ENCODE results near the gene C1orf167. TPM values are rescaled to one million over a fixed set of nuclear protein-coding genes. Genes with fewer than 3 reads are reported as not detected.

The C1orf167 gene
- polyA plus RNA-seq, 4 donors = 0.10 to 0.15 TPM; not detected in 2

DNA sequence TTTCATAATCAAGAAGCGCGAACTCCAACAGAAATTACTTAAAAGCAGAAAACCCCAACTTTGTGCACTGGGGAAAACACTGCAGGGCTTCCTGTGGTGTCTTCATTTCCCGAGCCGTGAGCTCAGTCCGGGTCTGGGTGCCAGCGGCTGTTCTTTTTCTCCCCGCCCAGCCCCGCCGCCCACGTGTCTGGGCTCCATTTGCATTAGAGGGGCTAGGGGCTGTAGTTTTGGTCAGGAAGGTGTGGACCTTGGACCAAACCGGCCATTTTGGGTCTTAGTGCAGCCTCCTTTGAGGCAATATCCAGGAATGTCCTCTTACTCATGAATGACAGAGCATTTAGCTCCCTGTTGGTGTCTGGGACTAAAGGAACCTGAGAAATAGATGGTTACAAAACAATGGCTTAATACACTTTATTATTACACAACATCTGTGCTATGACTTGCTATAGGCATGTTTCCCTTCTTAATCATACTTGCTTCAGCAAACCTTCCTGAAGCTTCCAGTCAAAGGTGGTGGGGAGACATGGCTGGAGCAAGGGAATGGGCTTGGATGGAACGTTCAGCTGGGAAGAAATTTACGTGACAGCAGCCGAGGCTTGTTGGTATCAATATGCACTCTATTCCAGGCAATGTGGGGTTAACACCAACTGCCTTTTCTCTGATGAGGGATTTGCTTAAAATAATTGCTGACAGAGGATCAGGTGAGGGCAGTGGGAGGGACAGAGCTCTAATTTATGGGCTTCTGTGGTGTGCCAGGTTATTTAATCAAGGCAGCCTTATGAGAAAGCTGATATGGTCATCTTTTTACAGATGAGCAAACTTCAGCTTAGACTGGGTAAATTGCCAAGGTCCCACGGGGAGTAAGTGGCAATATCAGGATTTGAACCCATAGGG is 25.0 kb upstream of the C1orf167 start:
- DNase-seq (ENCODE audit: low read depth in 4 of 4, low spot score in 3 of 4) = no peak

DNA sequence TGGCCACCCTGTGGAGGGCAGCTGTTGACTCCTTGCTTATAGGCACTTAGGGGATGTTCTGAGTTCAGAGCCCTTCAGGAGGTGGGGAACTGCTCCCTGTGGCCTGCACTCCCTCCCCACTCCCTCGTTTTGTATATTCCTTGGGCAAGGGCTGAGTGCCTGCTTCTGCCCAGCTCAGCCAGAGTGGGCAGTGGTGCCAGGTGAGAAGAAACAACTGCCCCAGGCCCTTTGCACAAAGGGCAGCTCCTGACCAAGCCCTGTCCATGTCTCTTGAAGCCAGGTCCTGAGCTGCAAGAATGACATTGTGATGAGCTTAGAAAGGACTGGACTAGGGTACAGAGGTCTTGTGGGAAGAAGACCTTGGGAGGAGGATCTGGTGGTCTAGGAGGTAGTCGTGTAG is 23.9 kb upstream of the C1orf167 start:
- no peak for DNase-seq (ENCODE audit: low read depth in 4 of 4, low spot score in 3 of 4)

DNA sequence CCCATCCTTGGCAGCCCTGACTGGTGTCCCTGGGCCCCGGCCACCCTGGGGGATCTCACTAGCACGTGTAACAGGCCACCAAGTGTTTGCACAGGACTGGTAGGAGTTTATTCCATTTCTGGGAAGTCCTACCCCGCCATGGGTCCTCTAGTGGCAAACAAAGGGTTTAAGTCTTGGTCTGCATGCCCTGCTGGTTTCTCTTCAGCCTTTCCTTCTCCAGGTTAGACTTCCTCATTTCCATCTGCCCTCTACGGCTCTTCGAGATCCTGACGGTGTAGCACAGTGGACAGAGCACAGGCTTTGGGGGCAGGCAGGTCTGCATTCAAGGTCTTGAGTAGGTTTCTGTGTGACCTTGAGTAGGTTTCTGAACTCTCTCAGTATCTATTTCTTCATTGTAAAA is 23.2 kb upstream of the C1orf167 start:
- no peak for DNase-seq (ENCODE audit: low read depth in 4 of 4, low spot score in 3 of 4)

DNA sequence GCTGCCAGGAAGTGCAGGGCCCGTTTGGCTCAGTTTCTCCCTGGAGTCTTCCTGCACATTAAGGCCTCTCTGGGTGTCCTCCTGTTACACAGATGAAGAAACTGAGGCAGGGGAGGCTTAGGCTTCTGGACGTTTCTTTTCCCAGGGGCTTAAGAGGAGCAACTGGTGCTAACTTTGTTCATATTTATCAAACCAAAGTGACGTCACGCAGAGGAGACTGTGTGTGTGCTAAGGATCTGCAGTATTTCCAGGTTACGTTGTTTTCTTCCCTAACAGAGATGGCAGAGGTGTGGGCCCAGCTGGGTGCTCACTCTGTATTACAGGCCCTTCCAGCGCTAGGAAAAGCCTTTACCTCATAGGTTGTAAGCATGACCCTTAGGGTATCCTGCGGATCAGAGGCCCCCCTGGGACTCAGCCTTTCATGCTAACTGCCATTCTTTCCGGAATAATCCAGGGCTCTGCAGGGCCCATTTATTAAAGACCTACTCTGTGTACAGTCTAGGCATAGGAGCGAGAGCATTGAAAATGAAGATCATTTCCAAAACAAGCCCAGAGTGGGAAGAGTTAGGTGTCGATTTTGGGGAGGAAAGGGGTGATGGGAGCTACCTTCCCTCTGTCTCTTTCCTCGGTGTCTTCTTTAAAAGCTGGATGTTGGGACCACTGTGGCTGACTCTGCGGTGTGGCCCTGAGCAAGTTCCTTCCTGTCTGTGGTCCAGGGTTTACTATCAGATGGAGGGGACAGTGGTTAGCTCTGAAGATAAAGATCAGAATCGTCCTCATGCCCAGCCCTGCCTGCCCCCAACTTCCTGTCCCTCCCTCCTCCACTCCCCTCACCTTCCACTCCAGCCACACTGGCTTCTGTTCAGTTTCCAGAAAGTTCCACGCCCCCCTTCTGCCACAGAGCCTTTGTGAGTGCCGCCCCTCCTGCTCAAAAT is 21.5 kb upstream of the C1orf167 start:
- DNase-seq (ENCODE audit: low read depth in 4 of 4, low spot score in 3 of 4) = no peak

DNA sequence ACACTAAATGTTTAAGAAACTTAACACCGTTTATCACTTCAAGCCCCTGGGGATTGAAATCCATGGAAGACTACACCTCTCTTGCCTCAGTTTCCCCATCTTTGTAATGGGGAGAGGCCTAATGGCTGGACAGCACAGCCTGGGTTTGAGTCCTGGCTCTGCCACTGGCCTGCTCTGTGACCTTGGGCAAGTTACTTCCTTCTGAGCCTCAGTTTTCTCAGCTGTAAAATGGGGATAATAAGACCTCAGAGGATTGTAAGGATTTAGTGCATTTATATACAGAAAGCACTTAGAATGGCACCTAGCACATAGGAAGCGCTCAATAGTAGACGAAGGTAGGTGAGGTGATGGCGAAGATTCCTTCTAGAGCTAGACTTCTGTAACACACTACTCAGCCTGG is 20.5 kb upstream of the C1orf167 start:
- DNase-seq (ENCODE audit: low read depth in 4 of 4, low spot score in 3 of 4) = no peak

DNA sequence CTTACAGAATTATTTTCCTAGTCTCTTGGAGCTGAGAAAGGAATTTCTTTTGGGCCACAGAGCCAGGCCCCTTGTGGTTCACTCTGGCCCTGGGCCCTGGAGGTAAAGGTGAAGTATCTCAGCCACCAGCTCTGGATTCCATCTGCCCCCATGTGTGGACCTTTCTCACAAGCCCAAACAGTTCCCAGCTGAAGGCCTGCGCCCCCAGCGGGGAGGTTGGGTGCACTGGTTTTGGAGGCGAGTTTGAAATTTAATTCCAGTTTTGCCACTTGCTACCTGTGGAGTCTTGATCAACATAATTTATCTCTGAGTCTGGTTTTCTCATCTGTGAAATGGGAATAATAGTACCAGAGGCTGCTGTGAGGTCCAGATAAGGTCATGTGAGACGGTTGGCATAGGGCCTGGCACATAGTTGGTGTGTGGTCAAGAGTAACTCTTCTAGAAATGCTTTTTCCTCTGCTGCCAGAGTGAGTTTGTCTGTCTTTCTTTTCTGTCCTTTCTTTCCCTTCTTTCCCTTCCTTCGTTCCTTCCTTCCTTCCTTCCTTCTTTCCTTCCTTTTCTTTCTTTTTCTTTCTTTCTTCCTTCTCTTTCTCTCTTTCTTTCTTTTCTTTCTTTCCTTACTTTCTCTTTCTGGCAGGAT is 20.0 kb upstream of the C1orf167 start:
- no peak for DNase-seq (ENCODE audit: low read depth in 4 of 4, low spot score in 3 of 4)

DNA sequence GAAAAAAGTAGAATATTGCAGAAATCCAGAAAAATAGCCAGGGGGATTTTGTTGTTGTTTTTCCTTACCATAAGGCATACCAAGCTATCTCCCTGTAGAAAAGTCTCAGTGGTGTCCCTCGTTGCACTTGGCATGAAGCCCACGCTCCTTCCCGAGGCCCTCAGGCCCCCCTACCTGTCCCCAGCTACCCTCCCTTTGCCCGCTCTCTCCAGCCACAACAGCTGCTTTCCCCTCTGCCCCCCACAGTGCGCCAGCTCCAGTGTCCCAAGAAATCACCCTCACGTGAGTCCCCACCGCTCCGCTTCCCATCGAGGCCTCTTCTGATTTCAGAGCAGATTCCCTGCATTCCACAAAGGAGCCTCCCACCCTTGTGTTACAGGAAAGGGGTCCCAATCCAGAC is 17.7 kb upstream of the C1orf167 start:
- no peak for DNase-seq (ENCODE audit: low read depth in 4 of 4, low spot score in 3 of 4)

DNA sequence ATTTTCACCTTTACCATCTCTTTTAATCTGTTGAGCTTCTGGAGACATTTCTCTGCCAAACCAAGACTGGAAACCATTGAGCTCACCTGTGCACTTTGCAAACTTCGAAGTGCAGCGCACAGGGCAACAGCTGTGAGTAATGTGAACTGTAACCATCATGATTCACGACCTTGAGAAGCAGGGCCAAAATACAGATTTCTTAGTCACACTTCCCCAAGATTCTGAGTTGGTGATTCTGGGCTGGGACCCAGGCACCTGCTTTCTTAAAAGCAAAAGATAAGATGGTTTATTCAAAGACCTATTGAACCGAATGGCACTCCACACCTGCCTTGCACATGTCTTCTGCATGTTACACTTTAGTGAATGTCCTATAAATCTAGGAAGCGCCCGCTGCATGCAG is 15.9 kb upstream of the C1orf167 start:
- no peak for DNase-seq (ENCODE audit: low read depth in 4 of 4, low spot score in 3 of 4)

DNA sequence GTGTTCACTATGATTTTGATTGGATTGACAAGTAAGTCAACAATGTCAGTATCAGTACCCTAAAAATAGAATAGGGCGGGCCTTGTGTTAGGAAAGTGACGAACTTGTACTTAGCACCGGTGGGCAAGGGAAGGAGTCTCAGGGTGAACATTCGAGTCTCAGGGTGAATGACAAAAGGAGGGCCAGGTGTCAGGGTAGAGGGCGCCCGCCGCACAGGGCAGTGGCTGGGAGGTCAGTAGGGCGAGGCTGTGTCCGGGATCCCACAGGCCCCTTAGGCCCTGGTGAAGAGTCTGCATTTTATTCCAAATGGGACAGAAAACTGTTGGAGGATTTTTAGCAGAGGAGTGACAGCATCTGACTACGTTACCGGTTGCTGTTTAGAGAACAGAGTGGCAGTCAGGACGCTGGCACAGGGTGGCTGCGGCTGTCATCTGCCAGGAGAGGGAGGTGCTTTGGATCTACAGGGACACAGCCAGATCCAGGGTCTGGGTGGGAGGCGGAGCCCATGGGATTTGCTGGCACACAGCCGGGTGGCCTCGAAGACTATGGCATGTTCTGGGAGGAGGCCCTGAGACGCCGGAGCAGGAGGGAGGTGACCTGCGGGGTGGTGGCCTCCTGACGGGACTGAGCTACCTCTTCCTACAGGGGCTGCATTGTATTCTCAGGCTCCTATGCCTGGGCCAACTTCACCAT is 15.1 kb upstream of the C1orf167 start:
- no peak for DNase-seq (ENCODE audit: low read depth in 4 of 4, low spot score in 3 of 4)

DNA sequence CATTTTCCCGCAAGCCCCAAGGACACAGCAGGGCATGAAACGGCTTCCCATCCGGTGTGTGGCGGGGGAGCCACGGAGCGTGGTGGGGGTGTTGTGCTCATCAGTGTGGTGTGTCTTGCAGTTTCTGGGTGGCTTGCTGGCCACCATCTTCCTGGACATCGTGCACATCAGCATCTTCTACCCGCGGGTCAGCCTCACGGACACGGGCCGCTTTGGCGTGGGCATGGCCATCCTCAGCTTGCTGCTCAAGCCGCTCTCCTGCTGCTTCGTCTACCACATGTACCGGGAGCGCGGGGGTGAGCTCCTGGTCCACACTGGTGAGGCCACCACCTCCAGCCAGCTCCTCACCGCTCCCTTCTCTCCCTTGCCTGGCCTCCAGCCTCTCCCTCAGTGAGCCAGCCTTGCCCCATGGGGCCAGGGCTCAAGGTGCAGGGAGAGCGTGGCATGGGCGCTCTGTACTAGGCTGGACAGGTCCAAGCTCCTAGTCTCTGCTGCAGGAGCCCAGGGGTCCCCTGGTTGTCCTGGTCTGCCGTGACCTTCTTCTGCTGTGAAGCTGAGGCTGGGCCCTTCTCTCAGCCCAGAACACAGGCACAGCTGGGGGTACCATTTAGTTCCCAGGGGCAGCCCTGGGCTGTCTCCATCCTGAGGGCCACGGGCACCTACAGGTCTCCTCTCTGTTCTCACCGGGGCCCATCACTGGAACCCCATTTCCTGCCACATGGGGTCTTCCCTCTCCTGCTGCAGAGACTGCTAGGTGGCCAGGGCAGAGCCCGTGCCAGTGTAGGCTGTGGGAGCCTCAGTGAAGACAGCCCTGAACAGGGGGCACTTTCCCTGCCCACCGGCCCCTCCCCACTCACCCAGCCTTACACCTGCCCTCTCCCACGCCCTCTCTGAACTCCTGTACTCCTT is 13.4 kb upstream of the C1orf167 start:
- DNase-seq (ENCODE audit: low read depth in 4 of 4, low spot score in 3 of 4) = no peak

DNA sequence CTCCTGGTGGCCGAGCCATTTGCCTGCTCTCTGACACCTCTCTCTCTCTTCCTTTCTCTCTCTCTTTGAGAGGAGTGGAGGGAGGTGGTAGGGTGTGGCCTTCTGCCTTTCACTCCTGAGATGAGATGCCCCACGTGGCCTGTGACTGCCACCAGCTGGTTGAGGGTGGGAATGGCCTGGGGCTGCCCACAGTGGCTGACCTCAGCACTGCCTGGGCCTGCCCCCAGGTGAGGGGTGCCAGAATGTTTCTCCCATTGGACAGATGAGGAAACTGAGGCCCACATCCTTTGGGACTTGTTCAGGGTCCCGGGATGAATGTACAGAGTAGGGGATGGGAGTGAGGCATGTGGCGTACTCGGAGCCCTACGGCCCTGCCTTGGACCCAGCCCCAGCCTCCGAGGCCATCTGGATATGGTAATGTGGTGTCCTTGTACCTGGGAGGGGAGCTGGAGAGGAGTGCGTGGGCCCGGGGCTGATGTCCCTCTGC is 12.7 kb upstream of the C1orf167 start:
- no peak for DNase-seq (ENCODE audit: low read depth in 4 of 4, low spot score in 3 of 4)

DNA sequence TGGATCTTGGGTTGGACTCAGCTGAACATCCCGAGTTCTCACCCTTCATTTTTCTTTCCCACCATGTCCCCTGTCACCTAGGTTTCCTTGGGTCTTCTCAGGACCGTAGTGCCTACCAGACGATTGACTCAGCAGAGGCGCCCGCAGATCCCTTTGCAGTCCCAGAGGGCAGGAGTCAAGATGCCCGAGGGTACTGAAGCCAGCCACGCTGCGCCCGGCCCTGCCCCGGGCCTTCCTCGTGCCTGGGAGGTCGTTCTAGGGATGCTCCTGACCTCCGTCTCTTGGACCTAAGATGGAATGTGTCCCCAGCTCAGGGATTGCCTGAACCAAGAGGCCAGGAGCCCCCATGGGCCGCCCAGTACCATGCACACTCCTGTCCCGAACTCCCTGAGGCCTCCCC is 12.0 kb upstream of the C1orf167 start:
- no peak for DNase-seq (ENCODE audit: low read depth in 4 of 4, low spot score in 3 of 4)

DNA sequence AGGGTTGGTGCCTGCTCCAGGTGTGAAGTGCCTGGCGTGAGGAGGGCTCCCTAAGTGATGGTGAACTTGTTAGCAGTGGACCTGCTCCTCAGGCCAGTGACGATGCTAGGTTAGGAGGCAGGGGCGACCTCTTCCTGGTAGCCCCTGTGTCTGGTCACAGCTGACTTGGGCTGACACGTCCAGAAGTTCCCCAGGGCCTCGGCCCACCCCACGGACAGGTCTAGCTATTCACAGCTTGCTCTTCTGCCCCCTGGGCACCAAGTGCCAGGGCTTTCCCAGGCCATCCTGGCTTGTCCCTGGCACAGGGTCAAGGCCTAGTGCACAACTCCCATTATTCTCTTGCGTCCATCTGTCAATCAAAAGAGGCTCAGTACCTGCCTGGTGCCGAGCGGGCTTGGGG is 10.9 kb upstream of the C1orf167 start:
- DNase-seq (ENCODE audit: low read depth in 4 of 4, low spot score in 3 of 4) = no peak

DNA sequence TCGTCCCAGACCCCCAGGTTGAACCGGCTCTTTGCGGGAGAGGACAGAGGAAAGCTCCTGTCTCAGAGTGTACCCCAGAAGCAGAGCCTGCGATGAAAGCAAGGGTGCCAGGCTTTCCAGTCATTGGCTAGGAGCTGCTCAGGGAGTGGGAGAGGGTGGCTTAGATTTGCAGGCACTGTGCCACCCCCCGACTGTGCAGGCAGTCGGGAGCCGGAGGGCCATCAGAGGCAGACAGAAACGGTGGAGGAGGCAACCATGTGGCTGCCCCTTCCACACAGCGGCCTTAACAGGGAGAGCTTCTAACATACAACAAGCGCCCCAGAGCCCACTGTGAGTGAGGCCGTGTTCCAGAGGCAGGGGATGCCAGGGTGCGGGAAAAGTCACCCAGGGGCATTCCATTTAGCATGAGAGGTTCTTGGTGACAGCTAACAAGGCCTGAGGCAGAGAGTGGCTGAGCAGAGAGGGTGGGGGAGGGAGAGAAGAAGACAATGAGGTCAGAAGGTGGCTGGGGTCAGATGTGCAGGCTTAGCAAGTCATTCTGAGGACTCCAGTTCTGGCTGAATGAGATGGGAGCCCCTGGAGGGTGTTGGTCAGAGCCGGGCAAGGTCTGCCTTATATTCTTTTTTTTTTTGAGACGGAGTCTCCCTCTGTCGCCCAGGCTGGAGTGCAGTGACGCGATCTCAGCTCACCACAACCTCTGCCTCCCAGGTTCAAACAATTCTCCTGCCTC is 9.5 kb upstream of the C1orf167 start:
- no peak for DNase-seq (ENCODE audit: low read depth in 4 of 4, low spot score in 3 of 4)

DNA sequence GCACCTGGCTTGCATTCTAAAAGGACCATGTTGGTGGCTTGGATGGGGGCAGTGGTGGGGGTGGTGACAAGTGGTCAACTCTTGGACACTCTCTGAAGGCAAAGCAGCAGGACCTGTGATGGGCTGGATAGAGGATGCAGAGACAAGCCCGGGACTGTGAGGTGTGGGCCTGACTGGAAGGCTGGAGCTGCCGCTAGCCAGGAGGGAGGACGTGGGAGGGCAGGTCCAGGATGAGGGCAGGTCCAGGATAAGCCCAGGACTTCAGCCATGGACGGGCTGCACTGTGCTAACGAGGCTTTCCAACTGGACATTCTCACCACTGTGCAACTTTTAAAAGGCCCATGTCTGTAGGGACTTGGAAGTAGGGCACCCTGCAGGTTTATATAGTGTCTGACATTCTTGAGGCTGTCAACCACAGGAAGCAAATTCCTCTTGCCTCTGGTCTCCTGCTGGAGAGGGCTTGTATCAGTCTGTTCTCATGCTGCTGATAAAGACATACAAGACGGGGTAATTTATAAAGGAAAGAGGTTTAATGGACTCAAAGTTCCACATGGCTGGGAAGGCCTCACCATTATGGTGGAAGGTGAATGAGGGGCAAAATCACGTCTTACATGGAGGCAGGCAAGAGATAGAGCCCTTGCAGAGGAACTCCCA is 8.3 kb upstream of the C1orf167 start:
- no peak for DNase-seq (ENCODE audit: low read depth in 4 of 4, low spot score in 3 of 4)

DNA sequence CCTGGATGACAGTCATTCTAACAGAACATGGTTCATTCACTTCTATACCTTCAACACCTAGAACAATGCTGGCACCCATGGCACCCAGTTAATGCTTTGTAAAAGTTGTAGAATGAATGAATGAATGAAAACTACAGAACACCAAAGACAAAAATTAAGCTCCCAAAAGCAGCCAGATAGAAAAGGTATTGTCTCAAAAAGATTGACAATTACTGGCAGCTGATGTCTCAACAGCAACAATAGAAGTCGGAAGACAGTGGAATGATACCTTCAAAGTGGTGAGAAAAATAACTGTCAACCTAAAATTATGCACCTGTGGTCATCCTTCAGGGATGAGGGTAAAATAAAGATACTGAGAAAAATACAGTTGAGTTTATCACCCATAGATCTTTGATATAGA is 4.9 kb upstream of the C1orf167 start:
- DNase-seq (ENCODE audit: low read depth in 4 of 4, low spot score in 3 of 4) = no peak

DNA sequence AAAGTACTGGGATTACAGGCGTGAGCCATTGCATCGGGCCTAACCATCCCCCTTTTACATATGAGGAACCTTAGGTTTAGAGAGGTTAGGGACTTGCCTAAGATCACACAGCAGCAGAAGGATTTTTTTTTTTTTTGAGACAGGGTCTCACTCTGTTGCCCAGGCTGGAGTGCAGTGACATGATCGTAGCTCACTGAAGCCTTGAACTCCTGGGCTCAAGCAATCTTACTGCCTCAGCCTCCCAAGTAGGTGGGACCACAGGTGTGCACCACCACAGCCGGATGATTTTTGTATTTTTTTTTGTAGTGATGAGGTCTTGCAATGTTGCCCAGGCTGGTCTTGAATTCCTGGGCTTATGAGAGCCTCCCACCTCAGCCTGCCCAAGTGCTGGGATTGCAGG is 2.2 kb upstream of the C1orf167 start:
- no peak for DNase-seq (ENCODE audit: low read depth in 4 of 4, low spot score in 3 of 4)

DNA sequence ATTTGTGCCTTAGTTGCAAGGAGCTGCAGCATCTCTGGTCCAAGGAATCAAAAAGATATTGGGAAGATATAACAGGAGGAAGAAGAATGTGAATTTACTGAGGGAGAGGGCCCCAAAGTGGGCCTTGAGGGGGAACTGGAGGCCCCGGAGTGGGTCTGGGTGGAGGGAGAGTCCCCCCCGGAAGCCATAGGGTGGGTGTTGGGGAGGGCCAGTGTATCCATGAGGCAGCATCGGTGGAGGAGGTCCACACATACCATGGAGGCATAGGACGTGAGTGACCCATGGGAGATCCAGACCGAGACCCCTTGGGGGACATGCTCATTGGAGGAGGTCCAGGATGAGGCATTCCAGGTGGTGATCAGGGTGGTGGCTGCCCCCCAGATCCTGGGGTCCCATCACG is 708 bp upstream of the C1orf167 start:
- no peak for DNase-seq (ENCODE audit: low read depth in 4 of 4, low spot score in 3 of 4)

Measured in left renal pelvis (tissue), 4 donors.